Gastroesophageal sphincter (tissue), 4 donors: ENCODE results near the gene MARF1. TPM values are rescaled to one million over a fixed set of nuclear protein-coding genes. Genes with fewer than 3 reads are reported as not detected.
"Not testable (repeated sequence)": the region's sequence is repeated elsewhere in the genome, so short reads cannot be mapped to it uniquely, and the experiment has no call there.

Experiments used
- ATAC-seq: fragments of 150-250 bp; one replicate; pipeline ENCODE4 v1.9.1; 2016; ENCODE audit warnings: mild to moderate bottlenecking, moderate library complexity
- H3K27ac ChIP-seq, 4 donors: fragments of 200-600 bp; sonication (generic) in 3 of 4; 1 replicate in 3 of 4; 2 replicates in 1 of 4; pipeline ENCODE4 v1.5.1; 2016 to 2019
- H3K27me3 ChIP-seq: fragments of 200-600 bp; sonication (generic); one replicate; pipeline ENCODE4 v1.5.1; 2019
- H3K36me3 ChIP-seq, 2 donors: fragments of 200-600 bp; sonication (generic); one replicate each; pipeline ENCODE4 v1.5.1; 2019; ENCODE audit warnings: control low read depth in 1 of 2
- H3K4me1 ChIP-seq, 3 donors: fragments of 200-600 bp; sonication (generic); 1 replicate in 2 of 3; 2 replicates in 1 of 3; pipeline ENCODE4 v1.5.1; 2016 to 2019; ENCODE audit warnings: control low read depth in 2 of 3
- H3K4me3 ChIP-seq, 2 donors: fragments of 200-600 bp; sonication (generic); one replicate each; pipeline ENCODE4 v1.5.1; 2019; ENCODE audit warnings: mild to moderate bottlenecking in 1 of 2, moderate library complexity in 1 of 2
- H3K9me3 ChIP-seq, 3 donors: fragments of 200-600 bp; sonication (generic); one replicate each; pipeline ENCODE4 v1.5.1; 2017 to 2019; ENCODE audit warnings: control low read depth in 2 of 3
- EP300 ChIP-seq: sonication (generic); formaldehyde crosslinking; IDR thresholded peaks from one replicate; pipeline ENCODE4 v1.6.1; 2017; ENCODE audit warnings: antibody characterized with exemption, mild to moderate bottlenecking
- POLR2A ChIP-seq, 2 donors: fragments of 450-650 bp; IDR thresholded peaks; one replicate each; pipeline ENCODE4 v1.6.1; 2017; ENCODE audit warnings: antibody characterized with exemption in 2 of 2, mild to moderate bottlenecking in 2 of 2, moderate library complexity in 1 of 2
- POLR2AphosphoS5 ChIP-seq: sonication (generic); formaldehyde crosslinking; IDR thresholded peaks from one replicate; pipeline ENCODE4 v1.6.1; 2017; ENCODE audit warnings: antibody characterized with exemption
- WGBS, 2 donors: methylation state at CpG; one replicate each; pipeline ENCODE4 v1.1.5; 2018; ENCODE audit warnings: low coverage in 1 of 2; 5-methylcytosine and 5-hydroxymethylcytosine counted together
- total RNA-seq, 4 donors: library from RNA; depleted of rRNA; stranded (reverse); fragments of >200 nt; gene quantifications; one replicate each; pipeline ENCODE4 v1.1.0, GENCODE V29; 2016
- TF ChIP-seq, protein P1 (sequence below), 4 experiments: fragments of 200-600 bp in 2 of 4; fragments of 450-650 bp in 2 of 4; sonication (generic) in 1 of 4; IDR thresholded peaks; one replicate each; pipeline ENCODE4 v1.5.1; 2017 to 2019; ENCODE audit warnings: antibody characterized with exemption in 4 of 4, mild to moderate bottlenecking in 2 of 4, moderate library complexity in 2 of 4

MARF1 gene
- total RNA-seq, 4 donors from 2014 or later, result 38.2 to 67.7 (median 53.3) TPM

DNA sequence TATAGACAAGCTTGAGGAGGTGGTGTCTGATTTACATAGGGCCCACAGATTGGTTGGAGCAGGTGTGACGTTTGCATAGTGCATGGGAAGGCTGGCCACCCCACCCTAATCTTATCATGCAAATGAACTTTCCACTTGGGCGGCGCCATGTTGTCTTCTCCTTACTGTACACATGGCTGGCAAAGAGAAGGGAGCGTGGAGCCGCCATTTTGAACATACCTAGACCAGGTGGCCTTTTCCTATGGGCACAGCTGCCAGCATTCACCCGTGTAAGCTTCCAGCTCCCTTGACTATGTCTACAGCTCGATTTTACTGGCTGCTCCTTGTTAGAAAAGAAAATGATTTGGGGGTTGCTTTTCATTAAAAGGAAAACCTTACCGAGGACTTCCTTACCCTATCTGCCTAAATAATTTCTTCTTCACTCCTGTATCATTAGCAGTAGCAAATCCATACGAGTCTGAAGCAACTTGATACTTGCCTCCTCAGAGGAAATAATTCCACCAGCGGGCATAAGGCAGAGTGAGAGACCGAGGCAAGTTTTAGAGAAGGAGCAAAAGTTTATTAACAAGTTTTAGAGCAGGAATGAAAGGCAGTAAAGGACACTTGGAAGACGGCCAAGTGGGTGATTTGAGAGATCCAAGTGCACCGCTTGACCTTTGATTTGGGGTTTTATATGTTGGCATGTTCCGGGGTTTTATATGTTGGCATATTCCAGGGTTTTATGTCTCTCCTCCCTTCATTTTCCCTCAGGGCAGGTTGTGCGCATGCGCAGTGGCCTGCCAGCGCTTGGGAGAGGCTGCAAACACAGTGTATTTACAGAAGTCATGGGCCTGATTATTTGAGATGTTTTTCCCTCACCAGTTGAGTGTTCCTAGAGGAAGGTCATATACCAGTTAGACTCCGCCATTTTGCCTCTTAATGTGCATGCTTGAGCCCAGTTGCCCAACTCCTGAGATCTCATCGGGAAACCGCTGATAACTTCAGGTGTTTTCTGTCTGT, 65.7 kb downstream of the MARF1 start:
- Histone ChIP-seq H3K27ac (peak overlapping the region in 2 of 4 donors; percentile 24 to 40), H3K4me1 (peaks cover 0 to 22% (median 0%) of the 10 kb centered on the region in 3 donors), H3K4me3 (no peak overlapping the region), H3K36me3 (peaks cover 0 to 27% of the 10 kb centered on the region in 2 donors), H3K9me3 (no peaks in the 10 kb centered on the region), H3K27me3 (no peaks in the 10 kb centered on the region)
- WGBS, 2 donors, result 96 to 99% methylated on average over 13 to 18 of the region's 20 CpGs
- TF ChIP-seq EP300 (no peak), POLR2A (IDR thresholded peaks at IDR 0.05) (no peak), POLR2AphosphoS5 (no peak)
- TF ChIP-seq, protein P1, sequence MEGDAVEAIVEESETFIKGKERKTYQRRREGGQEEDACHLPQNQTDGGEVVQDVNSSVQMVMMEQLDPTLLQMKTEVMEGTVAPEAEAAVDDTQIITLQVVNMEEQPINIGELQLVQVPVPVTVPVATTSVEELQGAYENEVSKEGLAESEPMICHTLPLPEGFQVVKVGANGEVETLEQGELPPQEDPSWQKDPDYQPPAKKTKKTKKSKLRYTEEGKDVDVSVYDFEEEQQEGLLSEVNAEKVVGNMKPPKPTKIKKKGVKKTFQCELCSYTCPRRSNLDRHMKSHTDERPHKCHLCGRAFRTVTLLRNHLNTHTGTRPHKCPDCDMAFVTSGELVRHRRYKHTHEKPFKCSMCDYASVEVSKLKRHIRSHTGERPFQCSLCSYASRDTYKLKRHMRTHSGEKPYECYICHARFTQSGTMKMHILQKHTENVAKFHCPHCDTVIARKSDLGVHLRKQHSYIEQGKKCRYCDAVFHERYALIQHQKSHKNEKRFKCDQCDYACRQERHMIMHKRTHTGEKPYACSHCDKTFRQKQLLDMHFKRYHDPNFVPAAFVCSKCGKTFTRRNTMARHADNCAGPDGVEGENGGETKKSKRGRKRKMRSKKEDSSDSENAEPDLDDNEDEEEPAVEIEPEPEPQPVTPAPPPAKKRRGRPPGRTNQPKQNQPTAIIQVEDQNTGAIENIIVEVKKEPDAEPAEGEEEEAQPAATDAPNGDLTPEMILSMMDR (IDR thresholded peaks at IDR 0.05), result no peak
- no peak for ATAC-seq

DNA sequence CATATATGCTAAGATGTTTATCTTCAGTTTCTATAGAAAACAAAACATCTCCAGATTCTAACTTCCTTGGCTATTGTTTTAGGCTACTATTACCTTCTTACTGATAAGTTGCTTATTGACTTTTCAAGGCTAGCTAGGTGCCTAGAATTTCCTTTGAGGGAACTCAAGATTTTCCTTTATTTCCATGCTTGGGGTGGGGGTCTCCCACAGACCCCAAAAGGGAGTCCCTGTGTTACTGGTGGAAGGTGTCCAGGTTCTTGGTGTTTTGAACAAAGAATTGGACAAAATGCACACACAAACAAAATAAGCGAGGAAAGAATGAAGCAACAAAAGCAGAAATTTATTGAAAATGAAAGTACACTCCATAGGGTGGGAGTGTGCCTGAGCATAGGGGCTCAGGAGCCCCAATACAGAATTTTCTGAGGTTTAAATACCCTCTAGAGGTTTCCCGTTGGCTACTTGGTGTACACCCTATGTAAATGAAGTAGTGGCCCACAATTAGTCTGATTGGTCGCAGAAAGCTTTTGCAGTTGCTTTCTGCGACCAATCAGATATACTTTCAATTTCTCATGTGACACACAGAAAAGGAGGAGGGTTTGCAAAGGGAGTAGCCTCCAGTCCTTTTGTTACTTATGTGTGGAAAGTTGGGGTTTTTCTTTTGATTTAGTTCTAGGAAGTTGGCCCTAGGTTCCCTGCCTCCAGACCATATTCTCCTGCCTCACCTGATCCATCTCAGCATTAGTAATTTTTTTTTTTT, 67.5 kb downstream of the MARF1 start:
- ATAC-seq, result no peak
- Histone ChIP-seq H3K9me3 (no peaks in the 10 kb centered on the region), H3K4me3 (no peak overlapping the region), H3K27me3 (no peaks in the 10 kb centered on the region), H3K27ac (peak overlapping the region in 2 of 4 donors; percentile 11 to 40), H3K4me1 (peaks cover 0 to 22% (median 0%) of the 10 kb centered on the region in 3 donors), H3K36me3 (peaks cover 0 to 23% of the 10 kb centered on the region in 2 donors)
- WGBS, 2 donors, result 85 to 100% methylated on average over 4 of the region's 4 CpGs
- TF ChIP-seq POLR2A (IDR thresholded peaks at IDR 0.05), result no peak
- TF ChIP-seq EP300, result no peak
- TF ChIP-seq, protein P1 (IDR thresholded peaks at IDR 0.05), result no peak
- no peak for TF ChIP-seq POLR2AphosphoS5

DNA sequence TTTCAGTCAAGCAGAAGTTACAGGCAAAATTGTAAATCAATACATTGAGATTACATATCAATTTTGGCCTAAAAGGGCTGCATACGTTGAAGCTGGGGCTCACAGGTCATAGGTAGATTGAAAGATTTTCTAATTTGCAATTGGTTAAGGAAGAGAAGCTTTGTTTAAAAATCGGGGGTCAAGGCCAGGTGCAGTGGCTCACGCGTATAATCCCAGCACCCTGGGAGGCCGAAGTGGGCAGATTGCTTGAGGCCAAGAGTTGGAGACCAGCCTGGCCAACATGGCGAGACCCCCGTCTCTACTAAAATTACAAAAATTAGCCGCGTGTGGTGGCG, 68.4 kb downstream of the MARF1 start:
- no peak overlapping the region for H3K27ac ChIP-seq
- H3K9me3 ChIP-seq, result no peaks in the 10 kb centered on the region
- no peak for ATAC-seq
- H3K27me3 ChIP-seq, result no peaks in the 10 kb centered on the region
- no peak overlapping the region for H3K4me3 ChIP-seq
- H3K36me3 ChIP-seq, result peaks cover 0 to 32% of the 10 kb centered on the region in 2 donors
- TF ChIP-seq EP300 (no peak), POLR2A (IDR thresholded peaks at IDR 0.05) (no peak), POLR2AphosphoS5 (no peak)
- TF ChIP-seq, protein P1 (IDR thresholded peaks at IDR 0.05), result no peak
- H3K4me1 ChIP-seq, result peaks cover 0 to 22% (median 0%) of the 10 kb centered on the region in 3 donors
- 80 to 96% methylated on average over 1 to 10 of the region's 10 CpGs for WGBS, 2 donors

DNA sequence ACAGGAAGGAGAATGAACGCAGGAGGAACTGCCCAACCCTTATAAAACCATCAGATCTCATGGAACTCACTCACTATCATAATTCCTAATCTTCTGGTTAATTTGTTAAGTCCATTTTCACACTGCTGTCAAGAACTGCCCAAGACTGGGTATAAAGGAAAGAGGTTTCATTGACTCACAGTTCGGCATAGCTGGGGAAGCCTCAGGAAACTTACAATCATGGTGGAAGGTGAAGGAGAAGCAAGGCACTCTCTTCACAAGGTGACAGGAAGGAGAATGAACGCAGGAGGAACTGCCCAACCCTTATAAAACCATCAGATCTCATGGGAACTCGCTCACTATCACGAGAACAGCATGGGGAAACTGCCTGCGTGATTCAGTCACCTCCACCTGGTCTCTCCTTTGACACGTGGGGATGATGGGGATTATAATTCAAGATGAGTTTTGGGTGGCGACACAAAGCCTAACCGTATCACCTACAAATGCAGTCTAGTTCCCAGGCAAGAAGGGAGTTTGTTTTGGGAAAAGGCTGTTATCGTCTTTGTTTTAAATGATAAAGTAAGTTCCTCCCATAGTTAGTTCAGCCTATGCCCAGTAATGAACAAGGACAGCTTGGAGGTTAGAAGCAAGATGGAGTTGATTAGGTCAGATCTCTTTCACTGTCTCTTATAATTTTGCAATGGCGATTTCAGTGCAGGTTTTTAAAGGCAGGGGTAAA, 68.9 kb downstream of the MARF1 start:
- 90 to 94% methylated on average over 9 to 10 of the region's 11 CpGs for WGBS, 2 donors
- H3K4me3 ChIP-seq, H3K27ac ChIP-seq, H3K27me3 ChIP-seq, ATAC-seq, H3K9me3 ChIP-seq: not testable (repeated sequence)
- Histone ChIP-seq H3K36me3 (peaks cover 0 to 37% of the 10 kb centered on the region in 2 donors), H3K4me1 (peaks cover 0 to 22% (median 0%) of the 10 kb centered on the region in 3 donors)
